ENCODE results near the gene C1orf21. TPM values are rescaled to one million over a fixed set of nuclear protein-coding genes. Genes with fewer than 3 reads are reported as not detected.

Gene C1orf21
- total RNA-seq, 1 donor from 2014 or later: 33.1 TPM

DNA sequence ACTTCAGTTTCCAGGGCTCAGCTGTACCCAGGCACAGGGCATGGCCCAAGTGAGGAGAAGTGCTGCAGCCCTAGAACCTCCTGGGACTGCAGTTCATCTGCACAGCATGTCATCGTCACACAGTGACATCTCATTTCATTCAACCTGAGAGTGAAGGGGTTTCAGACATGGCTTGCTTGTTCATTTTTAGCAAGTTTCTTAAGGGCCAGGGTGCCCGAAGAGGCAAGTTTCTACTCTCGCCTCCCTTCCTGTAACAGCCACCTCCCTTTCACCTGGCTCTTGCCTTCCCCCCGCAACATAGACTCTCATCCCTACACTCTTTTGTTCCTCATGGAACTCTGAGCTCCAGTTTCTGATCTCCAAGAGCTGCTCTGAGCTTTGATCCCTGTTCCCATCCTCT, 108.1 kb downstream of the C1orf21 start:
- no peaks in the 10 kb centered on the region for H3K9me3 Mint-ChIP-seq
- TF ChIP-seq, protein P1, sequence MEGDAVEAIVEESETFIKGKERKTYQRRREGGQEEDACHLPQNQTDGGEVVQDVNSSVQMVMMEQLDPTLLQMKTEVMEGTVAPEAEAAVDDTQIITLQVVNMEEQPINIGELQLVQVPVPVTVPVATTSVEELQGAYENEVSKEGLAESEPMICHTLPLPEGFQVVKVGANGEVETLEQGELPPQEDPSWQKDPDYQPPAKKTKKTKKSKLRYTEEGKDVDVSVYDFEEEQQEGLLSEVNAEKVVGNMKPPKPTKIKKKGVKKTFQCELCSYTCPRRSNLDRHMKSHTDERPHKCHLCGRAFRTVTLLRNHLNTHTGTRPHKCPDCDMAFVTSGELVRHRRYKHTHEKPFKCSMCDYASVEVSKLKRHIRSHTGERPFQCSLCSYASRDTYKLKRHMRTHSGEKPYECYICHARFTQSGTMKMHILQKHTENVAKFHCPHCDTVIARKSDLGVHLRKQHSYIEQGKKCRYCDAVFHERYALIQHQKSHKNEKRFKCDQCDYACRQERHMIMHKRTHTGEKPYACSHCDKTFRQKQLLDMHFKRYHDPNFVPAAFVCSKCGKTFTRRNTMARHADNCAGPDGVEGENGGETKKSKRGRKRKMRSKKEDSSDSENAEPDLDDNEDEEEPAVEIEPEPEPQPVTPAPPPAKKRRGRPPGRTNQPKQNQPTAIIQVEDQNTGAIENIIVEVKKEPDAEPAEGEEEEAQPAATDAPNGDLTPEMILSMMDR (IDR thresholded peaks at IDR 0.05; ENCODE audit: unreplicated experiment): no peak
- H3K27me3 Mint-ChIP-seq (ENCODE audit: low read depth): no peaks in the 10 kb centered on the region
- no peaks in the 10 kb centered on the region for H3K36me3 Mint-ChIP-seq
- DNase-seq (ENCODE audit: low spot score in 2 of 2, unreplicated experiment in 2 of 2): no peak
- H3K4me1 Mint-ChIP-seq: peaks cover 21% of the 10 kb centered on the region
- H3K4me3 Mint-ChIP-seq: no peak overlapping the region
- H3K27ac Mint-ChIP-seq: no peak overlapping the region

GRCh38 chr1:184497959-184498723, 111.3 kb downstream of the C1orf21 start:
- no peak for DNase-seq (ENCODE audit: low spot score in 2 of 2, unreplicated experiment in 2 of 2)

GRCh38 chr1:184499616-184500015, 112.8 kb downstream of the C1orf21 start:
- H3K27me3 Mint-ChIP-seq (ENCODE audit: low read depth): no peaks in the 10 kb centered on the region
- peaks cover 8% of the 10 kb centered on the region for H3K4me1 Mint-ChIP-seq
- no peak for DNase-seq (ENCODE audit: low spot score in 2 of 2, unreplicated experiment in 2 of 2)
- no peak overlapping the region for H3K27ac Mint-ChIP-seq
- H3K4me3 Mint-ChIP-seq: no peak overlapping the region
- H3K36me3 Mint-ChIP-seq: no peaks in the 10 kb centered on the region
- H3K9me3 Mint-ChIP-seq: no peaks in the 10 kb centered on the region
- TF ChIP-seq, protein P1 (IDR thresholded peaks at IDR 0.05; ENCODE audit: unreplicated experiment): no peak

More at GRCh38 chr1:184497959-184498723, 111.3 kb downstream of the C1orf21 start:
- H3K4me3 Mint-ChIP-seq: no peak overlapping the region
- H3K4me1 Mint-ChIP-seq: peaks cover 4% of the 10 kb centered on the region
- TF ChIP-seq, protein P1 (IDR thresholded peaks at IDR 0.05; ENCODE audit: unreplicated experiment): no peak
- H3K36me3 Mint-ChIP-seq: no peaks in the 10 kb centered on the region
- H3K9me3 Mint-ChIP-seq: no peaks in the 10 kb centered on the region
- H3K27ac Mint-ChIP-seq: no peak overlapping the region
- no peaks in the 10 kb centered on the region for H3K27me3 Mint-ChIP-seq (ENCODE audit: low read depth)

DNA sequence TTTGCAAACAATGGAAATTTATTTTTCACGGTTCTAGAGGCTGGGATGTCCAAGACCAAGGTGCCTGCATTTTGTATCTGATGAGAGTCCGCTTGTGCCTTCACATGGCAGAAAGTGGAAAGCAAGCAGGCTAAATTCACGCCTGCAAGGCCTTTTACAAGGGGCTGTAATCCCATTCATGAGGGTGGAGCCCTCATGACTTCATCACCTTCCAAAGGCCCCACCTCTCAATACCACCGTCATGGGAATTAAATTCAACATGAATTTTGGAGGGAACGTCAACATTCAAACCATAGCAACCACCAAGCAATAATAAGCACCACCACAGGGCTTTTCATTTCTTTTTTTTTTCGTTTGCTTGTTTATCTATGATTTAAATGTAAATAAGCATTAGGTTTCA, 115.3 kb downstream of the C1orf21 start:
- Mint-ChIP-seq H3K36me3 (no peaks in the 10 kb centered on the region), H3K4me3 (no peak overlapping the region), H3K27ac (no peak overlapping the region), H3K4me1 (peaks cover 13% of the 10 kb centered on the region), H3K27me3 (ENCODE audit: low read depth) (no peaks in the 10 kb centered on the region), H3K9me3 (no peaks in the 10 kb centered on the region)
- no peak for DNase-seq (ENCODE audit: low spot score in 2 of 2, unreplicated experiment in 2 of 2)
- TF ChIP-seq, protein P1 (IDR thresholded peaks at IDR 0.05; ENCODE audit: unreplicated experiment): no peak

DNA sequence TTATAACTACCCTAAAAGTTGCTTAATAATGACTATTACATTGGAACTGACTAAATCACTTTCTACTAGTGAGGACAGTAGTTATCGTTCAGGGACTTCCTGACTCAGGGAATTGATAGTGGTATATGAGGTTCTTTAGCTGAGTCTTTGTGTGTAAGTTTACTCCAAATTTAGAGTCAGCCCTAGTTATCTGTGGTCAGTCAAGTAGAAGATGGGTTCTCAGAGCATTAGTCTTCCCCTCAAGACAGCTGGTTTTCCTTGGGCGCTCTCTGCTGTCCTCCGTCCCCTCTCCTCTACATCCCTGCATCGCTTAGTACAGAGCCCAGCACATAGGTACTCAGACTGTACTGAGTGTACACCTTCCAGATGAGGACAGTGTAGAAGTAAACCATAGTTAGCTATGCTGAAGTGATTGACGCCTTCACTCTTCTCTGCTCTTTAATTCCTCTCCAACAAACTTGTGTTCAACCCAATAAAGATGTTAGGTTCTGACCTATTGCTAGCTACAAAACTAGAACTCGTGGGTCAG, 116.5 kb downstream of the C1orf21 start:
- no peak for DNase-seq (ENCODE audit: low spot score in 2 of 2, unreplicated experiment in 2 of 2)
- H3K4me1 Mint-ChIP-seq: peaks cover 23% of the 10 kb centered on the region
- H3K9me3 Mint-ChIP-seq: no peaks in the 10 kb centered on the region
- TF ChIP-seq, protein P1 (IDR thresholded peaks at IDR 0.05; ENCODE audit: unreplicated experiment): no peak
- H3K4me3 Mint-ChIP-seq: no peak overlapping the region
- H3K27ac Mint-ChIP-seq: no peak overlapping the region
- H3K36me3 Mint-ChIP-seq: no peaks in the 10 kb centered on the region
- H3K27me3 Mint-ChIP-seq (ENCODE audit: low read depth): no peaks in the 10 kb centered on the region

All from mesothelial cell of epicardium (in vitro differentiated cells).